HCT116 (cell line): ENCODE results near the gene CXCL1.

Experiments
- CBX3 ChIP-seq: IDR thresholded peaks from 2 replicates; pipeline ENCODE4 v1.6.1; 2012; ENCODE audit warnings: low read depth
- EZH2 ChIP-seq: fragments of 200-600 bp; sonication (generic); IDR thresholded peaks from 2 replicates; pipeline ENCODE4 v1.6.1; 2017; ENCODE audit warnings: antibody characterized with exemption, mixed run types
- EZH2phosphoT487 ChIP-seq: fragments of 200-600 bp; IDR thresholded peaks from 2 replicates; pipeline ENCODE4 v1.6.1; 2018; ENCODE audit warnings: antibody characterized with exemption, borderline replicate concordance
- JUND ChIP-seq: IDR thresholded peaks from 2 replicates; pipeline ENCODE4 v1.6.1; 2012
- POLR2A ChIP-seq: IDR thresholded peaks from 2 replicates; pipeline ENCODE4 v1.7.0; 2011; ENCODE audit warnings: borderline replicate concordance; ENCODE audit not compliant: insufficient read depth, insufficient read length; ENCODE audit errors: extremely low read depth
- ZFX ChIP-seq: fragments of 450-650 bp; IDR thresholded peaks from 2 replicates; pipeline ENCODE4 v1.6.1; 2017

GRCh38 chr4:73836373-73837279 is 32.6 kb upstream of the CXCL1 start, which contains the start of gene CXCL6:
- TF ChIP-seq EZH2, result no peak
- no peak for TF ChIP-seq CBX3
- no peak for TF ChIP-seq JUND
- TF ChIP-seq EZH2phosphoT487, result no peak
- no peak for TF ChIP-seq POLR2A
- no peak for TF ChIP-seq ZFX
